DOHH2 (cell line): ENCODE data around the gene ZFP1.

Experiments used
- H3F3A ChIP-seq: fragments of 200-600 bp; sonication (generic), shearing (Covaris generic); 2 replicates; pipeline ENCODE4 v1.6.0; 2016; ENCODE audit warnings: antibody characterized with exemption, mild to moderate bottlenecking; ENCODE audit not compliant: control insufficient read depth, insufficient read depth
- H3K27ac ChIP-seq: fragments of 200-600 bp; sonication (generic); 2 replicates; pipeline ENCODE4 v1.5.1; 2014; ENCODE audit warnings: low read depth, mild to moderate bottlenecking, low read length, moderate library complexity
- H3K27me3 ChIP-seq: fragments of 200-600 bp; sonication (generic); 2 replicates; pipeline ENCODE4 v1.6.1; 2014; ENCODE audit warnings: mild to moderate bottlenecking, low read length, mixed read lengths; ENCODE audit not compliant: control insufficient read depth
- H3K36me3 ChIP-seq: fragments of 200-600 bp; sonication (generic); 2 replicates; pipeline ENCODE4 v1.6.1; 2014; ENCODE audit warnings: mild to moderate bottlenecking, low read length, moderate library complexity, mixed read lengths; ENCODE audit not compliant: control insufficient read depth
- H3K4me1 ChIP-seq: fragments of 200-600 bp; sonication (generic); 2 replicates; pipeline ENCODE4 v1.6.1; 2014; ENCODE audit warnings: mild to moderate bottlenecking, low read length, mixed read lengths; ENCODE audit not compliant: control insufficient read depth
- H3K4me2 ChIP-seq: fragments of 200-600 bp; sonication (generic); 2 replicates; pipeline ENCODE4 v1.6.0; 2014; ENCODE audit warnings: mild to moderate bottlenecking, low read length, moderate library complexity
- H3K4me3 ChIP-seq: fragments of 200-600 bp; sonication (generic); 2 replicates; pipeline ENCODE4 v1.5.1; 2014; ENCODE audit warnings: mild to moderate bottlenecking, low read length, mixed read lengths
- H3K79me2 ChIP-seq: fragments of 200-600 bp; sonication (generic); 2 replicates; pipeline ENCODE4 v1.6.1; 2014; ENCODE audit warnings: mild to moderate bottlenecking, low read length, mixed read lengths; ENCODE audit not compliant: control insufficient read depth
- H3K9me2 ChIP-seq: fragments of 200-600 bp; sonication (generic); replicated peaks from 2 replicates; pipeline ENCODE4 v1.6.1; 2014; ENCODE audit warnings: mild to moderate bottlenecking, low read length, mixed read lengths; ENCODE audit not compliant: control insufficient read depth
- H3K9me3 ChIP-seq: fragments of 200-600 bp; sonication (generic); 2 replicates; pipeline ENCODE4 v1.6.1; 2014; ENCODE audit warnings: antibody characterized with exemption, low read length, mixed read lengths; ENCODE audit not compliant: control insufficient read depth, insufficient read depth
- H4K20me1 ChIP-seq: fragments of 200-600 bp; sonication (generic); 2 replicates; pipeline ENCODE4 v1.6.0; 2014; ENCODE audit warnings: low read depth, mild to moderate bottlenecking, antibody characterized with exemption, low read length, moderate library complexity; ENCODE audit not compliant: control insufficient read depth, insufficient read depth
- EZH2phosphoT487 ChIP-seq: fragments of 200-600 bp; sonication (generic); IDR thresholded peaks from 2 replicates; pipeline ENCODE4 v1.6.1; 2017; ENCODE audit warnings: borderline replicate concordance, mild to moderate bottlenecking, antibody characterized with exemption, low read length, moderate library complexity, mixed read lengths
- TF ChIP-seq, protein P1 (sequence below): fragments of 200-600 bp; sonication (generic); IDR thresholded peaks from one replicate; pipeline ENCODE4 v1.5.1; 2014; ENCODE audit warnings: antibody characterized with exemption, mild to moderate bottlenecking, low read depth, low read length; ENCODE audit not compliant: poor library complexity, severe bottlenecking

ZFP1 gene

DNA sequence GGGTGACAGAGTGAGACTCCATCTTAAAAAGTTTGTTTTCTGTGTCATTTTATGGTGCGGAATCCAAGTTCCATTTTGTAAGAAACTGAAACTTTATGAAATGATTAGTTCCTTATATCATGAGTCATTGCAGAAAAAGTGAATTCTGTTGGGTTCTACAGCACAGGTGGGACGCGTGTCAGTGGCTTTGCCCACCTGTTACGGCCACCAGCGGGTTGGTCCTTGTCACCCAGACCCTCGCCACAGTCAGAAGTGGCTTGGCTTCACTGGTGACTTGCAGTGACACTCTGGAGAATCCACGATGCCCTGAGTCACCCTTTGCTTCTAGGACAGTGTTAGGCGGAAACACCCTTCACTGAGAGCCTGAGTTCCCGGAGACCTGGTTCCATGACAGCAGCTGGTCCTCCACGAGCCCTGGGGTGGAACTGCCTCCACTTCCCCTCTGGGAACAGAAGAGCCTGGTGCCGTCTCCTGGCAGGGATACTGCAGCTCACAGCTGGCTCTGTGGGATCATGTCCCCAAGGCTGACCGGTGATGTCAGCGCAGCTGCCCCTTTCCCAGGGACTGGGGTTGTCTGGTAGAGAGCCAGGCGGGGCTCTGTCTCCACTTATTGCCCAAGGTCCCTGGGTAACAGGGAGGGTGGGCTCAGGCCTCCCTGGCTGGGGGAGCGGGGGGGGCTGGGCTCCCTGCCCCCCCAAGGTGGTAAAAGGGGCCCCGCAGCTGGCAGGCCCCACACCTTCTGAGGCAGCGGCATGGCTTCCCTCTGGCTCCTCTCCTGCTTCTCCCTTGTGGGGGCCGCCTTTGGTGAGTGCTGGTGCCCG lies 70.1 kb downstream of the ZFP1 start, which contains the start of gene CTRB1:
TSS of gene CTRB1 (plus strand) at position 733 of the 821 bp plus-strand sequence. CDS start at position 753, 20 bp downstream.
- H3F3A ChIP-seq, result no peaks in the 10 kb centered on the region
- no peak within 1 kb of the TSS for H3K4me2 ChIP-seq
- H3K27ac ChIP-seq, result no peak within 1 kb of the TSS
- no peaks in the 10 kb centered on the region for H3K4me1 ChIP-seq
- H4K20me1 ChIP-seq, result no peaks in the 10 kb centered on the region
- H3K36me3 ChIP-seq, result no peaks in the 10 kb centered on the region
- H3K79me2 ChIP-seq, result no peaks in the 10 kb centered on the region
- TF ChIP-seq EZH2phosphoT487, result no peak
- TF ChIP-seq, protein P1, sequence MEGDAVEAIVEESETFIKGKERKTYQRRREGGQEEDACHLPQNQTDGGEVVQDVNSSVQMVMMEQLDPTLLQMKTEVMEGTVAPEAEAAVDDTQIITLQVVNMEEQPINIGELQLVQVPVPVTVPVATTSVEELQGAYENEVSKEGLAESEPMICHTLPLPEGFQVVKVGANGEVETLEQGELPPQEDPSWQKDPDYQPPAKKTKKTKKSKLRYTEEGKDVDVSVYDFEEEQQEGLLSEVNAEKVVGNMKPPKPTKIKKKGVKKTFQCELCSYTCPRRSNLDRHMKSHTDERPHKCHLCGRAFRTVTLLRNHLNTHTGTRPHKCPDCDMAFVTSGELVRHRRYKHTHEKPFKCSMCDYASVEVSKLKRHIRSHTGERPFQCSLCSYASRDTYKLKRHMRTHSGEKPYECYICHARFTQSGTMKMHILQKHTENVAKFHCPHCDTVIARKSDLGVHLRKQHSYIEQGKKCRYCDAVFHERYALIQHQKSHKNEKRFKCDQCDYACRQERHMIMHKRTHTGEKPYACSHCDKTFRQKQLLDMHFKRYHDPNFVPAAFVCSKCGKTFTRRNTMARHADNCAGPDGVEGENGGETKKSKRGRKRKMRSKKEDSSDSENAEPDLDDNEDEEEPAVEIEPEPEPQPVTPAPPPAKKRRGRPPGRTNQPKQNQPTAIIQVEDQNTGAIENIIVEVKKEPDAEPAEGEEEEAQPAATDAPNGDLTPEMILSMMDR, result no peak
- H3K9me3 ChIP-seq, result no peaks in the 10 kb centered on the region
- no peaks in the 10 kb centered on the region for H3K27me3 ChIP-seq
- no peak within 1 kb of the TSS for H3K4me3 ChIP-seq
- no peaks in the 10 kb centered on the region for H3K9me2 ChIP-seq

DNA sequence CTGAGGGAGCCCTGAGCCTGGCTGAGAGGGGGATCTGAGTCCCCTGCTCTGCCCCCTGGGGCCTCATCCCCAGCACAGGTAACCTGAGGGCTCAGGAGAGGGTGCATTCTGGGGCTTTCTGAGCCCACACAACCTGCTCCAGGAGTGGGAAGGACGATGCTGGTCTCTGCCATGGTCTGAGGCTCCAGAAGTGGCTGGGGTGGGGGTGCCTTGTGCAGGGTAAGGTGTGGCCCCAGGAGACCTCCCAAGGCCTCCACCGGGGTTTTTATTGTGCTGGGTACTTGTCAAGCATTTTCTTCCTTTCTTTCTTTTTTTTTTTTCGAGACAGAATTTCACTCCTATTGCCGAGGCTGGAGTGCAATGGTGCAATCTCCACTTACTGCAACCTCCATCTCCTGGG lies 70.8 kb downstream of the ZFP1 start:
- TF ChIP-seq, protein P1, result no peak
- TF ChIP-seq EZH2phosphoT487, result no peak
- Histone ChIP-seq H3K9me3 (no peaks in the 10 kb centered on the region), H3K27me3 (no peaks in the 10 kb centered on the region), H3K9me2 (no peaks in the 10 kb centered on the region), H3K4me1 (no peaks in the 10 kb centered on the region), H3K4me3 (no peak overlapping the region), H4K20me1 (no peaks in the 10 kb centered on the region), H3K36me3 (no peaks in the 10 kb centered on the region), H3K79me2 (no peaks in the 10 kb centered on the region), H3K27ac (no peak overlapping the region), H3K4me2 (no peak overlapping the region), H3F3A (no peaks in the 10 kb centered on the region)

DNA sequence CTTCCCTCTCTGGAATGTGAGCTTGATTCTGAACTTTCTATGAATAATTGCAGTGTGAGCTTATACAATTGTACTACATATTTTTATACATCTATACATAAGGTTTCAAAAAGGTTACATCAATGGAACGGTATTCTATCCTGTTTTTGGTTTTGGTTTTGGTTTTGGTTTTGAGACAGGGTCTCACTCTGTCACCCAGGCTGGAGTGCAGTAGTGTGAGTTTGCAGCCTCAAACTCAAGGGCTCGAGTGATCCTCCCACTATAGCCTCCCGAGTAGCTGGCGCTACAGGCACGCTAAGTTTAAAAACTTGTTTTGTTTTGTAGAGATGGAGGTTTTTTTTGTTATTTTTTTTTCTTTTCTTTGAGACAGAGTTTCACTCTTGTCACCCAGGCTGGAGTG lies 71.5 kb downstream of the ZFP1 start:
- Histone ChIP-seq H3K79me2 (no peaks in the 10 kb centered on the region), H3K9me3 (no peaks in the 10 kb centered on the region), H4K20me1 (no peaks in the 10 kb centered on the region), H3K36me3 (no peaks in the 10 kb centered on the region), H3K4me1 (no peaks in the 10 kb centered on the region), H3K9me2 (no peaks in the 10 kb centered on the region), H3K4me3 (no peak overlapping the region), H3F3A (no peaks in the 10 kb centered on the region), H3K27me3 (no peaks in the 10 kb centered on the region), H3K4me2 (no peak overlapping the region), H3K27ac (no peak overlapping the region)
- no peak for TF ChIP-seq EZH2phosphoT487
- TF ChIP-seq, protein P1, result no peak
